PFSK-1 (cell line): Measurements from ENCODE around the gene FLNC.

ENCODE experiments used
- POLR2AphosphoS5 ChIP-seq: IDR thresholded peaks from 2 replicates; pipeline ENCODE4 v1.6.1; 2012; ENCODE audit warnings: low read depth, mild to moderate bottlenecking, control low read depth, low read length, moderate library complexity
- SIN3A ChIP-seq: IDR thresholded peaks from 2 replicates; pipeline ENCODE4 v1.6.1; 2012; ENCODE audit warnings: mild to moderate bottlenecking, low read length, moderate library complexity, borderline replicate concordance; ENCODE audit not compliant: insufficient read depth
- TF ChIP-seq, protein P1 (sequence below), 2 experiments: IDR thresholded peaks; 2 replicates each; pipeline versions ENCODE4 v1.6.1 to v1.8.0; 2011 to 2012; ENCODE audit warnings: low read depth in 2 of 2, low read length in 2 of 2, control low read depth in 1 of 2, inconsistent platforms in 1 of 2, mild to moderate bottlenecking in 1 of 2, moderate library complexity in 1 of 2; ENCODE audit not compliant: insufficient read depth in 1 of 2

- TF ChIP-seq, protein P1, sequence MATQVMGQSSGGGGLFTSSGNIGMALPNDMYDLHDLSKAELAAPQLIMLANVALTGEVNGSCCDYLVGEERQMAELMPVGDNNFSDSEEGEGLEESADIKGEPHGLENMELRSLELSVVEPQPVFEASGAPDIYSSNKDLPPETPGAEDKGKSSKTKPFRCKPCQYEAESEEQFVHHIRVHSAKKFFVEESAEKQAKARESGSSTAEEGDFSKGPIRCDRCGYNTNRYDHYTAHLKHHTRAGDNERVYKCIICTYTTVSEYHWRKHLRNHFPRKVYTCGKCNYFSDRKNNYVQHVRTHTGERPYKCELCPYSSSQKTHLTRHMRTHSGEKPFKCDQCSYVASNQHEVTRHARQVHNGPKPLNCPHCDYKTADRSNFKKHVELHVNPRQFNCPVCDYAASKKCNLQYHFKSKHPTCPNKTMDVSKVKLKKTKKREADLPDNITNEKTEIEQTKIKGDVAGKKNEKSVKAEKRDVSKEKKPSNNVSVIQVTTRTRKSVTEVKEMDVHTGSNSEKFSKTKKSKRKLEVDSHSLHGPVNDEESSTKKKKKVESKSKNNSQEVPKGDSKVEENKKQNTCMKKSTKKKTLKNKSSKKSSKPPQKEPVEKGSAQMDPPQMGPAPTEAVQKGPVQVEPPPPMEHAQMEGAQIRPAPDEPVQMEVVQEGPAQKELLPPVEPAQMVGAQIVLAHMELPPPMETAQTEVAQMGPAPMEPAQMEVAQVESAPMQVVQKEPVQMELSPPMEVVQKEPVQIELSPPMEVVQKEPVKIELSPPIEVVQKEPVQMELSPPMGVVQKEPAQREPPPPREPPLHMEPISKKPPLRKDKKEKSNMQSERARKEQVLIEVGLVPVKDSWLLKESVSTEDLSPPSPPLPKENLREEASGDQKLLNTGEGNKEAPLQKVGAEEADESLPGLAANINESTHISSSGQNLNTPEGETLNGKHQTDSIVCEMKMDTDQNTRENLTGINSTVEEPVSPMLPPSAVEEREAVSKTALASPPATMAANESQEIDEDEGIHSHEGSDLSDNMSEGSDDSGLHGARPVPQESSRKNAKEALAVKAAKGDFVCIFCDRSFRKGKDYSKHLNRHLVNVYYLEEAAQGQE (IDR thresholded peaks at IDR 0.05; ENCODE audit: insufficient read depth in 1 of 2, low read depth in 2 of 2, low read length in 2 of 2): no peak
- TF ChIP-seq POLR2AphosphoS5 (no peak), SIN3A (no peak)
Observed at GRCh38 chr7:128884561-128885369, 54.6 kb downstream of the FLNC start.
